ENCODE measurements around the gene PITPNM1.
A peak's percentile ranks its signal among the peaks of the same experiment; 100 is the strongest.
"Not testable (repeated sequence)": the region's sequence is repeated elsewhere in the genome, so short reads cannot be mapped to it uniquely, and the experiment has no call there.

PITPNM1 gene

DNA sequence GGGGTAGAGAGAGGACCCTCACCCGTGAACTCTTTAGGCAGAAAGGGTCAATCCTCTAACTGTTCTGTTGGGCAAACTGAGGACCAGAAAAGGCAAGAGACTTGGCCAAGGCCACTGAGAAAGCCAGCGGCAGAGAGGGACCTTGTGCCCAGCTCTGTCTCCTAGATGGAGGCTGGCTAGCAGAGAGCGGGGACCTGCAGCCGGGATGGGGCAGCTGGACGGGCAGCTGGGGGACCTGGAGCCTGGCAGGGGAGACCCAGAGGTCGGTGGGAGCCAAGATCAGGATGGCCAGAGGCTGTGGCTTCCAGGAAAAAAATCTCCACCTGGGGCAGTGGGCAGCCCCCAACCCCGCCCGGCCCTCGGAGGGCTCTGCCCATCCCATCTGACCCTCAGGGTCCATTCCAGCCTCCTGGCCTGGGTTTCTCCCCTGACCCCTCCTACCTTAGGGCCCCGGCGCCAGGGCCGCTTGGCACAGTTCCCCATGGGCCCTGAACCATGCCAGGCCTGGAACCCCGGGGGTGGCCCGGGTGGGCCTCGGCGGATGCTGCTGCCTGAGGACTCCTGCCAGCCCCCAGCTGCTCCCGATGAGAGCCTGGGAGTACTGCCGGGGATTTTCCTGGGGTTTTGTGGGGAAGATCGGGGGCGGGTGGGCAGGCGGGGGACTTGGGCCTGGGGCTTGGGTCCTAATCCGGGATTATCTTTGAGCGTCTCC is 17.8 kb upstream of the PITPNM1 start, which contains the start of gene CABP2:
Gene CABP2 (minus strand): TSS at position 603 of the 712 bp plus-strand sequence. CDS start 120 bp downstream, at position 483.
- DNase-seq, result no peak

DNA sequence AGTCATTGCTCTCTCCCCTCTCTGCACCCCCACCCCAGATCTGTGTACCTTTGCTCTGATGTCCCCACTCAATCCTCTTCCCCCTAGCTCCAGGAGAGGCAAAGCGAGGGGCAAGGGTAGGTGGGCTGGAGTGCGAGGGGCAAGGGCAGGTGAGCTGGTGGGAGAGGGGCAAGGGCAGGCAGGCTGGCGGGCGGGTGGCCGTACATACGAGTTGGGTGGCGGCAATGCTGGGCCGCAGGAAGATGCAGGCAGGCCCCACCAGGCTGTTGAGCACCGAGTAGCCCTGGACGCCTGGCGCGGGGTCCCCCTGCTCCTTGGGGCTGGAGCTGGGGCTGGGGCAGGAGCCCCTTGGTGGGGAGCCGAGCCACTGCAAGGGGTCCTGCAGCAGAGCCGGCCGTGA is 17.2 kb upstream of the PITPNM1 start:
- DNase-seq, result no peak

DNA sequence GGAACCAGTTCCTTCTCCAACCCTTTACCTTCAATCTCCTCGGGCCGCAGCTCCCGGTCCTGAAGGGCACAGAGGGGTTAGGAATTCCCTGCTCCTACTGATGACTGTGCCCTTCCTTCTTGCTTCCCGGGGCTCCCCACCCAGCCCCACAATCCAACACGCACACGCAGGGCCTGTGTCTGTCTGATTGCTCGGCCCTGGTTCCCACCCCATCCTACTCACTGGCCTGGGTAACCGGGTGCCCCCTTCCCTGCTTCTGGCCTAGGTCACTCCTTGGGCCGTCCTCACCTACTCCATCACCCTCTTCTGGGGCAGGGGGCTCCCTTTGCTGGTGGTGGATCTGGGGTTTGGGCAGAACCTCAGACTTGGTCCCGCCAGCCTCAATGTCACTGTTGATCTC is 16.8 kb upstream of the PITPNM1 start:
- DNase-seq, result no peak

DNA sequence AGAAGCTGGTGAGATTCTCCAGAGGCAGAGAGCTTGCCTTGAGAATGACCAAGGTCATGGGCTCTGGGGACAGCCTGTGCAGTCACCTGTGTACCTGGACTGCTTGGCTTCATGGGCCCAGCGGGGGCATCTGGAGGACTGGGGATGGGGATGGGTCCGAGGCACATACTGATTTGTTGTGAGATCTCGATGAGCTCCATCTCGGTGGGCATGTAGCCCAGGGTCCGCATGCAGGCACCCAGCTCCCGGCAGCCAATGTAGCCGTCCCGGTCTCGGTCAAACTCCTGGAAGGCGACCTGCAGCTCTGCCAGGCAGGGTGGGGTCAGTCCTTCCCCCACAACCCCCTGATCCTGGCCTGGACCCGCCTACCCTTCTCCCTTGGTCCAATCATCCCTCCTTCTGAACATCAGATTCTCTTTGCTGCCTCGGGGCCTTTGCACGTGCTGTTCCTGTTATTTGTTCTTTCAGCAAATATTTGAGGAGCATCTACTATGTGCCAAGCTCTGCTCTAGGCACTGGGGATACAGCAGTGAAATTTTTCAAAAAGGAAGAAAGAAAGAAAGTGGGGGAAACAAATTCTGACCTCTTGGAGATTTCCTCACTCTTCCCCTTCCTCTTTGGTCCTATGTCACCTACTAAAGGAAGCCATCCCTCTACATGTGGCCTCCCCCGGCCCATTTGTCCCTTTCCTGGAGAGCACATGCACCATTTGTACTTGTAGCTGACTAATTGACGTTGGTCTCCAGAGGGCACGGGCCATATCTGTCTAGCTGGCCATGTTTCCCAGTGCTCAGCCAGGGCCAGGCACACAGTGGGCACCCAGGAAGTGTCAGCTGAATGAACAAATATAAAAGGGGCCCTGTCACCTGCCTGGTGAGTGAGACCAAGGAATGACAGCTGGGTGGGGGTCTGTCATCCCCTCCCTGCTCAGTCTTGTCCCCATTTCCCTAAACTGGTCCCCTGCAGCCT is 16.0 kb upstream of the PITPNM1 start:
- no peak for DNase-seq

DNA sequence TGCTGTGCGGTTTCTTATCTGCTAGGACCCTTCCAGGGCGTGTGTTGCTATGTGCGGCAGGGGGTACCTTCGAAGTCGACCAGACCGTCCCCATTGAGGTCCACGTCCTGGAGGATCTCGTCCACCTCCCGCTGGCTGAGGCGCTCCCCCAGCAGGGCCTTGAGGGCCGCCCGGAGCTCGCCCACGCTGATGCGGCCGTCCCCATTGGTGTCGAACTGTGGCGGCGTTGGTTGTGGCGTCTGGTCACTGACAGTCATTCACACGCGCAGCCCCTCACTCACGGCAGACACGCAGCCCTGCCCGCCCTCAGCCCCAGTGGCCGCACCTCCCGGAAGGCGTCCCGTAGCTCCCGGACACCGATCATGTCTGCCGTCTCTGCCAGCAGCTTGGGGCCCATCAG is 14.6 kb upstream of the PITPNM1 start:
- DNase-seq, result no peak

DNA sequence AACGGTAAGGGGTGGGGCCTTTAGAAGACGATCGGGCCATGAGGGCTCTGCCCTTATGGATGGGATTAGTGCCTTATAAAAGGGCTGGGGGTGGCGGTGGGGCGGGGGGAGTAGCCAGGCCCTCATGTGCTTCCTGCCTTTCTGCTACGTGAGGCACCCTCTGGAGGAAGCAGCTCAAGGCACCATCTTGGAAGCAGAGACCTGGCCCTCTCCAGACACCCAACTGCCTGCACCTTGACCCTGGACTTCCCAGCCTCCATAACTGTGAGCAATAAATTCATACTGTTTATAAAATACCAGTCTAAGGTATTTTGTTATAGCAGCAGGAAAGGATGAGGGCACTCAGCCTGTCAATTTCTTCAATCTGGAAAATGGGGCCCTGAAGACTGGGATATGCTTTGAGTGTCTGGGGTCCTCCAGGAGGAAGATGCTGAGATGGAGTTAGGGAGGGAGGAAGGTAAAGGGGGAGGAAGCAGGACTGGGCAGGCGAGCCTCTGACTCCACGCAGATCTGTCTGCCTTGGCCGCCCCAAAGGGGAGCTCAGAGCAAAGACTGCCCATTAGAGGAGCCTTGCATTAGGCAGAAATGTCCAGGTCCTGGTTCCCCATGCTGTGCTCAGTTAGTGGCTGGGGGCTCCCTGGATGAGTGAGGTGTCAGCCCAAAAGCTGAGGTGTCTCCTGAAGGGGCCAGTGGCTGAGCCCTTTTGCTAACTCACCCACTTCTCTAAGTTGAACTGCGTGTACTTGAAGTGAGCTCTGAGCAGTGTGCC is 12.8 kb upstream of the PITPNM1 start:
- no peak for DNase-seq

DNA sequence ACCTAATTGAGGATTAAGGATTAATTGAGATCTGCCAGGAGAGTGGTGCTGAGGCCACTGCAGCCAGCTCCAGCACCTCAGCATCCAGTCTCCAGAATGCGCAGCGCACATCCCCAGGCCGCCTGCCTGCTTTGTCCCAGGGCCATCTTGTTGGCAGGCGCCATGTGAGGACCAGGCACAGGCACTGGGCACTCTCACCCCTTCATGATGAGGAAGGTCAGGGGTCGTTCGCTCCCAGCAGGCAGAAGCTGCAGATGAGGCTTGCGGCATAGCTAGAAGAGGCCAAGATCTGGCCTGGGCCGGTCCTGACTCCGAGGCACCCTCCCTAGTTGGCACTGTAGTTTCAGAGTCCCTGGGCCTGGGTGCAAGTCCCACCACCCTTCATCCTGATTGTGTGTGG is 11.6 kb upstream of the PITPNM1 start:
- DNase-seq, result no peak

DNA sequence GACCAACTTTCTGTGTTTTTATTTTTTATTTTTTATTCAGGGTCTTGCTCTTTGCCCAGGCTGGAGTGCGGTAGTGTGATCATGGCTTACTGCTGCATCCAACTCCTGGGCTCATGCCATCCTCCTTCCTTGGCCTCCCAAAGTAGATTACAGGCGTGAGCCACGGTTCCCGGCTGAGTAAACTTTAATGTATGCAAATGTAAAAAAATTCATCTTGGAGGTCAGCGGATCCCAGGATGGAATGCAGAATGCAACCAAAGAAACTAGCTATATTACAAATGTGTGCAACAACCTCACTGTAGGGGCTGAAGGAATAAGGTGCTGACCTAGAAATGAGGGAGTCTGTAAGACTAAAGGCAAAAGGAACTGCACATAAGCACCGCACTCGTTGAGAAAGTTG is 9.0 kb upstream of the PITPNM1 start:
- no peak for DNase-seq

DNA sequence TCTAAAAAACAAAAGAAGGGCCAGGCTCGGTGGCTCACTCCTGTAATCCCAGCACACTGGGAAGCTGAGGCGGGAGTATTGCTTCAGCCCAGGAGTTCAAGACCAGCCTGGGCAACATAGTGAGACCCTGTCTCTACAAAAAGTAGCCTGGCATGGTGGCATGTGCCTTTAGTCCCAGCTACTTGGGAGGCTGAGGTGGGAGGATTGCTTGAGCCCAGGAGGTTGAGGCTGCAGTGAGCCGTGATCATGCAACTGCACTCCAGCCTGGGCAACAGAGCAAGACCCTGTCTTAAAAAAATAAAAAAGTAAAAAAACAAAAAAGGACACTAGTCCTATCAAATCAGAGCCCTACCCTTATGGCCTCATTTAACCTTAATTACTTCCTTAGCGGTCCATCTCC is 6.4 kb upstream of the PITPNM1 start:
- not testable (repeated sequence) for DNase-seq

DNA sequence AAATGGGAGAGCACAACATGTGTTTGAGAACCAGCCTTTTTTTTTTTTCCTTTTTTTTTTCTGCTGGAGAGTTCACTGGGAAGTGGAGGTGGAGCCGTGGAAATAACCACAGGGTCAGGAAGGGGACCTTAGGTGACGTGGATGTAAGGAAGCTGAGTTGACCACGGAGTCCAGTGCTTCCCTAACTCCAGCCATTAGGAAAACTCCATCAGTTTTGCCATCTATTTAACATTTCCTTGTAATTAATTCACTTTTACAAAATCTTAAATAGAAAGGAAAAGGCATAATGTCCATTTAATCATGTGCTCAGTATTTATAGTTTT is 4.8 kb upstream of the PITPNM1 start:
- no peak for DNase-seq

DNA sequence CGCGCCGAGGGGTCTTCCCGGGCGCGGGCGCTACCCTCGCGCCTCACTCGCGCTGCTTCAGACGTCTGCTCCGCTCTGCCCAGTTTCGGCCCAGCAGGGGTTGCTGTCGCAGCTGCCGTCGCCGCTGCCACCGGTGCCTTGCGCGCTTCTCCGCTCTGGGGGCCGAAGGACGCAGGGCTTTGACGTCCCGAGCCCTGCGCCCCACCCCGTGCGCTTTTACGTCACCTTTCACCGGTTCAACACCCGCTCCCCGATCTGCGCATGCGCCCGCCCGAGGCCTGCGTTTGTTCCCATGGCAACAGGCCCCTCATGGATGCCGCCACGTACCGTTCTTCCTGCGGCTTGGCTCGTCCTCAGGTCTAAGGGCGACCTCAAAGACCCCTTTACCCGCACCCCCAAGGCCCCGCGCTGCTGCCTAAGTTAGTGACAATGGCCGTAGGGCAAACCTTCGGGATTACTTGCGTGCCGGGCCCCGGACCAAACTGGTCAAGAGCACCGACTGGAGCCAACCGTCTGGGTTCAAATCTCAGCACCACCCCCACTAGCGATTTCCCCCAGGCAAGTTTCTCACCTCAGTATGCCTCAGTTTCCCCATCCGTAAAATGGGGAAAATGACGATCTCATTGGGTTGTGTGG is 3.4 kb upstream of the PITPNM1 start:
- DNase-seq, result peak; percentile 97

DNA sequence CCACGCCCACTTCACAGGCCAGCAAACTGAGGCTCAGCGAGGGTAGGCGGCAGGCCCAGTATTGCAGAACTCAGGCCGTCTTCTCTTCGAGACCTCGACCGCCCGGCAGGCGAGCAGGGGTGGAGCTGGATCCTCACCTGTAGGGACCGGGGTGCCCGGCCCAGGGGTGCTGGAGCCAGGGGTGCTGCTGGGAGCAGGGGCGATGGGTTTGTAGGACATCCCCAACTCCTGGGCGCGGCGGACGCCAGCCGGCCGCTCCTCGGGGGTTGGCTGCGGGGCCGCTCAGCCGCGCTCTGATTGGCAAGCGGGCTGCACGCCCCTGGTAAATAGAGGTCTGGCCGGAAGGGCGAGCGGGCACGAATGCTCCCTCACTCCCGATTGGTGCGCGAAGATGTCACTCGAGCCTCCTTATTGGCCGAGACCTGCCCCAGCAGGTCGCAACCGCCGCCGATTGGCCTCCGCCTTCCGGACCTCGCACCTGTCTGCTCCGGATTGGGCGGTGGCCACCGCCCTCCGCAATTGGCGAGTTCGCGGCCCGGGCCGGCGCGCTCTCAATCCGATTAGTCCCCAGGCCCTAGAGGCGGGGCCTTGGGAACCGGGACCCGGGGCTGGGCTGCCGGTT is 2.8 kb upstream of the PITPNM1 start, which contains the start of gene CDK2AP2:
Gene CDK2AP2 (minus strand): TSS at position 299 of the 622 bp plus-strand sequence. CDS start 80 bp downstream, at position 219.
- DNase-seq, result peak; percentile 98

DNA sequence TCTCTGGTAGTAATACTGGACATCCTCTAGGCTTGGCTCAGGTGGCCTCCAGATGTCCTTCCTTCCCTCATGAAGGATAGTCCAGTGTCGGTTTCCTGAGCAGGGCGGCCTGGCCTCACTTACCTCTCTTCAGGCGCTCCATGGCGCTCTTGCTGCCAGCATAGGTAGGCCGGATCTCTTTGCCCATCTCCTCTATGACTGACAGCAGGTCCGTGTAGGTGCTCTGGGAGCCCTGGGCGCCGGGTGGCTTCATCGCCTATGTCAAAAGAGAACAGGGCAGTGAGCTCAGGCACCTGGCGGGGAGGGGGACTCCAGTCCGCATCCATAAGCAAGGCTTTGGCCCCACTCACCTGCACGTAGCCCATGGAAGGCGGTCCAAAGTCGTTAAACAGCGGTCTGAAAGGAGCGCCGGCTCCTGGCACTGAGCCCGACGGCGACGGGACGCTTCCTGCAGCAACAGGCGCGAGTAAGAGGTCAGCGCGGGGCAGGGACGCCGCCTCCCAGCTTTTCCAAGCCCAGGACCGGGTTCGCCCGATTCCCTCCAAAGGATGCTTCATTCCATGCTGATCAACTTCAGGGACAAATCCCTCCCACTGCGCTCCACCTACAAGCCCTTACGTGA is 2.2 kb upstream of the PITPNM1 start:
- no peak for DNase-seq

DNA sequence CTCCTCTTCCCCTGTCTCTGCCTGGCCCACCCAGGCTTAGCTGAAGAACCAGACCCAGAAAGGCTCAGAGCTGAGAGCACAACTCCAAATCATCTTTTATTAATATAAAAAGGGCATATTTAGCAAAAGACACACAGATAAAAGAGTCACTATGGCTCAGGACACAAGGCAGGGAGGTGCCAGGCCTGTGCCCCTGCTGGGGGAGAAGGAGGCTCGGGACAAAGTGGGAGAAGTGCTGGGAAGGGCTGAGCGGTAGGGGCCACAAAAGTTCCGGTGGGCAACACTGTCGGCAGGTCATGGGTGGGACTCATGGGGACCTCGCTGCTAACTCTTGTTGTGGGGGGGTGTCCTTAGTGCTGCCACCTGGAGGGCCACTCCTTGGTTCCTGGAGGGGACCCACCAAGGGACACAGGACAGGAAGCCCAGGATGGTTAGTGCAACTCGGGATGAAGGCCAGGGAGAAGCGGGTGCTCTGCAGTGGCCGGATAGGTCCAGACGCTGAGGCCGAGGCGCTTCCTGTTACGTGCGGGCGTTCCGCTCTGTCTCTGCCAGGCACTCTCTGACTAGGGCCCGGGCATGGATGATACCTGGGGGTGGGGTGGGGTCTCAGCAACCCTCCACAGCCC is 1.4 kb upstream of the PITPNM1 start:
- DNase-seq, result no peak

DNA sequence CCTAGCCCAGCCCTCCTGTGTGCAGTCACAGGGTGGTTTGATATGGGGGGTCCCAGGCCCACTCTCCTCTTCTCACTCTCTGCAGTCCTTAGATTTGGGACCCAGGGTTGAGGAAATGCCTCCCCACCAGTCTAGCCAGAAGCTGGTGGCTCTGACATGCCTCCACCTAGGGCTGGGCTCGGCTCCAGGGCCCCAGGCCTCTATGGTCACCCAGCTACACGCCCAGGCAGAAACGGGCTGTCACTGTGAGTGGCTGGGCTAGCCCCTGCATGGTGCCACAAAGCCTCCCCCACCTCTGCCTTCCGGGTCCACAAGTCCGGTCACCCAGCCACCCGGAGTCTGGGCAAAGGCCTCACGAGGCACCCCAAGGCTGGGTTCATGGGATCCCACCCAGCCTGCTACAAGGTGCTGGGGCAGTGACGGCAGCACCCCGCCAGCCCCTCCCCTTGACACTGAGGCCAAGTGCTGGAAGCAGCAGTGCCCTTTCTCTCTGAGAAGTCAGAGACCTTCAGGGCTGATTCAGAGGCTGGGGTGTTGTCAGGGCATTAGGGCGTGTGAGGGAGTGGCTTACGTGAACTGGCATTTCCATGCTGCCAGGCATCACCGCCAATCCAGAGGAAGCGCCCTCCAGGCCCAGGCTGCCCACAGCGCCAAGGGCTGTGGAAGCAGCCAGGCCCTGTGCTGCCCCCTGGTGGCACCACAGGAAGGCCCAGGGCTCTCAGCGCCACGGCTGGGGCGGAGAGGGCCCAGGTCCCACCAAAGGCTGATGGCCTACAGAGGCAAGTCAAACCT is 638 bp upstream of the PITPNM1 start:
- DNase-seq, result peak; percentile 84

DNA sequence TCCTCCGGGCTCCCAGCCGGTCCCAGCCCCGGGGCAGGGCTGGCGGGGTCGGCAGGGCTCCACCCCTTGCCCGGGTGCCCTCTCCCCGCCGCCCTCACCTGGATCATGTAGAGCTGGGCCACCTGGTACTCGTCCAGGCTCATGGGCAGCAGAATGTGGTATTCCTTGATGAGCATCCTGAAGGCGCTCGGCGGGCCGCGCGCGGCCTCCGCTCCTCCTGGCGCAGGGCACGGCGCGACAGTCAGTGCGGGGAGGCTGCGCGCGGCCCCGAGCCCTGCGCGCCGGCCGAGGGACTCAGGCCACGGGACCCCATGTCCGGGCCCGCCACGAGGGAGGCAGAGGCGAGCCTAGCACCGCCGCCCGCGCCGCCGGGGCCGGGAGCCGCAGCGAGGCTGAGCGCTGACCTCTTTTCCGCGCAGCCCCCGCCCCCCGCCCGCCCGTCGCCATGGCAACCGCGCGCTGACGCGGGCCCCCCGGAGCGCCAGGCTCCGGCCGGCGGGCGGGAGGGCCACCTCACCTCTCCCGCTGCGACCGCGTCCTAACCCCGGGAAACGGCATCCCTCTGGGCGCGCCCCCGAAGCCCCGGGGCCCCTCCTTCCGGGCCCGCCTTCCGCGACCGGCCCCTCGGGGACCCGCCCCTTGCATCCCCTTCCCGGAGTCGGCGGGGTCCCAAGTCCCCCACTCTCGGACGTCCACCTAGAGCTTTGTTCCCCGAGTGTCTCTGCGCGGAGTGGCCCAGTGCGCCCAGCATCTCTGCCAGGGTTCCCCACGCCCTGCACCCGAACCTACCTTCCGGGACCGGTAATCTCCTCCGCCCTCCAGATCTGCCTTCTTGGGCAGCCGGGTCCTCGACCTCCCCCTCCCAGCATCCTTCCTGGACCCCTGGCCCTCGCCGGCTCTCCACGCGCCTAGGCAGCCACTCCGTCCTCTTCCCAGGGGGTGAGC is 886 bp downstream of the PITPNM1 start:
- DNase-seq, result no peak

DNA sequence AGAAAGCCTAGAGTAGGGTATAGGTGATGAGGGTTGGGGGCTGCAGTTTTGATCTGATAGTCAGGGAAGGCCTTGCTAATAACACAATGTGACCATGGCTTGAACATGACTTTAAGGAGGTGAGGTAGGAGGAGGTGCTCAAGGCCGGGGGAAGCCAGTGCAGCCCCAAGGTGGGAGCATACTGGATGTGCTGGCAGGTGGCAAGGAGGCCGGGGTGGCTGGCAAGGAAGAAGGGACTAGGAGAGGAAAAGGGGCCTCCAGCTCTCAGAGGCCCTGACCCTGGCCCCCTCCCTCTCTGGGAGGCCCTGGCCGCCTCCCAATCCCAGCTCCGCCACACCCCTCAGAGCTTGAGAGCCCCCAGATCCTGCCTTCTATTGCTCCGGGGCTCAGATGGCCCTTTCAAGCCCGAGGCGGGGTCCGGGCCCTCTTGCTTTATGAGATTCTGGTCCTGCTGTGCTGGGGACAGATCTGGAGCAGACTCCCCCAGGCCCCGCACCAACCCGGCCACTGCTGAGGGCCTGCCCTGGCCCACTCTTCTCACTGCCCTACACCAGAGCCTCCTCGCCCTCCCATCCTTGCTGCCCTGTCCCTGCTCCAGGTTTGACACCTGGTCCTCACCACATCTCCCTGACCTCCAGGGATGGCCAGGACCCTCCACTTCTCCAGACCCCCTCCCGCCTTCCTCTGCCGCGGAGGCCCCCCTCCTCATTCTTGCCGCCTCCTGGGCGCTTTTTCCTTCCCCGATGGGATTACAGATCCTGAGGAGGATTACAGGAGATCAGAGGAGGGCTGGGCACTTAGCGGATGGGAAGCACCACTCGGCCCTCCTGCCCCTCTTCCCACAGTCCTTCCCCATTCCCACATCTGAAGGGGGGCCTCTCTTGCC is 1.8 kb downstream of the PITPNM1 start:
- DNase-seq, result no peak

DNA sequence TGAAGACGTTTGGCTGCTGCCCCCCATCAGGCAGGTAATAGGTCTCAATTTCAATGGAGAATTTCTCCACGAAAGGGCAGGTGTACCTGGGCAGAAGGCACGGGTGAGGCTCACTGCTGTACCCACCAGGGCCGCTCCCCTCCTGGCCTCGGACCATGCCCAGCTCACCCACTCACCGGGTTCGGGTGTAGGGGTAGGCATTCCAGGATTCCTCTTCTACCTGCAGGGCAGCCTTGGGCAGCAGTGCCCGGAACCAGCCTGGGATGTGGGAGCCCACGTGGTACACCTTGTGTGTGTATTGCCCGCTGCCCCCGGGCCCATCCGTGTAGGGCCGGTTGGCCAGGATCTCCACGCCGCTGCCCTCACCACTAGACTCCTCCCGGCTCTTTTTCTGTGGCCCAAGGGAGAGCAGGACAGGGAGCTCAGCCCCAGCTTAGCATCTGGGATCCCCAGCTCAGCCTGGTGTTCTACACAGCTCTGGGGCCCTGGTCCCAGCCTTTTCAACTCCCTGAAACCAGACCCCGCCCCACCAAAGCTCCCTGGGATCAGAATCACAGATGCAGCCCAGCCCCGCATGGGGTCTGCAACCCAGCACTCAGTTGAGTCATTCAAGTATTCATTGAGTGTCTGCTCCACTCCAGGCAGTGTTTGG is 2.7 kb downstream of the PITPNM1 start:
- no peak for DNase-seq
